Measurements from ENCODE around the gene TMEM212.
A peak's percentile ranks its signal among the peaks of the same experiment; 100 is the strongest.

TMEM212 gene

GRCh38 chr3:171830518-171830875, 12.7 kb upstream of the TMEM212 start:
- Histone ChIP-seq H3K9ac (ENCODE audit: low read depth, low read length, poor library complexity, severe bottlenecking) (no peak overlapping the region), H3K27me3 (ENCODE audit: insufficient read depth, low read length, poor library complexity, severe bottlenecking) (no peaks in the 10 kb centered on the region), H2AFZ (ENCODE audit: low read length) (0 out of 2 replicates have a peak overlapping the region, but pooled peaks have one; percentile 57), H3K36me3 (ENCODE audit: insufficient read depth, low read length) (no peaks in the 10 kb centered on the region), H3K79me2 (ENCODE audit: insufficient read depth, low read length) (no peaks in the 10 kb centered on the region), H3K4me2 (ENCODE audit: low read depth, low read length, poor library complexity, severe bottlenecking) (no peak overlapping the region), H3K4me1 (ENCODE audit: insufficient read depth, low read length, poor library complexity, severe bottlenecking) (peaks cover 5% of the 10 kb centered on the region), H3F3A (ENCODE audit: low read depth) (no peaks in the 10 kb centered on the region), H4K20me1 (ENCODE audit: insufficient read depth, low read length, poor library complexity, severe bottlenecking) (no peaks in the 10 kb centered on the region), H3K9me2 (replicated peaks; ENCODE audit: low read depth, low read length) (no peaks in the 10 kb centered on the region), H3K9me3 (ENCODE audit: insufficient read depth, low read depth, low read length) (no peaks in the 10 kb centered on the region), H3K4me3 (ENCODE audit: low read length, poor library complexity, severe bottlenecking) (no peak overlapping the region)
- no peak for TF ChIP-seq EZH2phosphoT487 (IDR thresholded peaks at IDR 0.05; ENCODE audit: borderline replicate concordance)
- TF ChIP-seq, protein P1, sequence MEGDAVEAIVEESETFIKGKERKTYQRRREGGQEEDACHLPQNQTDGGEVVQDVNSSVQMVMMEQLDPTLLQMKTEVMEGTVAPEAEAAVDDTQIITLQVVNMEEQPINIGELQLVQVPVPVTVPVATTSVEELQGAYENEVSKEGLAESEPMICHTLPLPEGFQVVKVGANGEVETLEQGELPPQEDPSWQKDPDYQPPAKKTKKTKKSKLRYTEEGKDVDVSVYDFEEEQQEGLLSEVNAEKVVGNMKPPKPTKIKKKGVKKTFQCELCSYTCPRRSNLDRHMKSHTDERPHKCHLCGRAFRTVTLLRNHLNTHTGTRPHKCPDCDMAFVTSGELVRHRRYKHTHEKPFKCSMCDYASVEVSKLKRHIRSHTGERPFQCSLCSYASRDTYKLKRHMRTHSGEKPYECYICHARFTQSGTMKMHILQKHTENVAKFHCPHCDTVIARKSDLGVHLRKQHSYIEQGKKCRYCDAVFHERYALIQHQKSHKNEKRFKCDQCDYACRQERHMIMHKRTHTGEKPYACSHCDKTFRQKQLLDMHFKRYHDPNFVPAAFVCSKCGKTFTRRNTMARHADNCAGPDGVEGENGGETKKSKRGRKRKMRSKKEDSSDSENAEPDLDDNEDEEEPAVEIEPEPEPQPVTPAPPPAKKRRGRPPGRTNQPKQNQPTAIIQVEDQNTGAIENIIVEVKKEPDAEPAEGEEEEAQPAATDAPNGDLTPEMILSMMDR (conservative IDR thresholded peaks at IDR 0.05; ENCODE audit: low read length): no peak

DNA sequence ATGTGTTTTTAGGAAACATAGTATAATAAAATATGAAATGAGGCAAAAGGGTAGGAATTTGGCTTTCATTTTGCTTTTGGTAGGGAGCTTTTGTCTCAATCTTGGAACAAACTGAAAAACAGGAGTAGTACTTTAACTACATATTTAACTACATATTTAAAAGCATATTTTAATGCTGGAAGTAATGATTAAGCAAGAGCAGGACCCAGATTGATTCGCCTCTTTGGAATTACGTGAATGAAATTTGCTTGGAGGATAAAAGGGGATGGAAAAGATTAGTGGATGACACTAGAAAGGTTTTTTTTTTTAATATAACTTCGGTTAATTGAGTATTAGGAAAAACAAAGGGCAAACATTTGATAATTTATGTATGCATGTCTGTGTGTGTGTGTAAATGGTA, 11.2 kb upstream of the TMEM212 start:
- Histone ChIP-seq H3K4me3 (ENCODE audit: low read length, poor library complexity, severe bottlenecking) (no peak overlapping the region), H3K9me2 (replicated peaks; ENCODE audit: low read depth, low read length) (no peaks in the 10 kb centered on the region), H3K36me3 (ENCODE audit: insufficient read depth, low read length) (no peaks in the 10 kb centered on the region), H3K4me1 (ENCODE audit: insufficient read depth, low read length, poor library complexity, severe bottlenecking) (peaks cover 5% of the 10 kb centered on the region), H3K9me3 (ENCODE audit: insufficient read depth, low read depth, low read length) (no peaks in the 10 kb centered on the region), H3K27me3 (ENCODE audit: insufficient read depth, low read length, poor library complexity, severe bottlenecking) (no peaks in the 10 kb centered on the region), H4K20me1 (ENCODE audit: insufficient read depth, low read length, poor library complexity, severe bottlenecking) (no peaks in the 10 kb centered on the region), H3K79me2 (ENCODE audit: insufficient read depth, low read length) (no peaks in the 10 kb centered on the region), H3F3A (ENCODE audit: low read depth) (no peaks in the 10 kb centered on the region), H3K9ac (ENCODE audit: low read depth, low read length, poor library complexity, severe bottlenecking) (no peak overlapping the region), H3K4me2 (ENCODE audit: low read depth, low read length, poor library complexity, severe bottlenecking) (no peak overlapping the region), H2AFZ (ENCODE audit: low read length) (no peak overlapping the region)
- TF ChIP-seq, protein P1 (conservative IDR thresholded peaks at IDR 0.05; ENCODE audit: low read length): no peak
- TF ChIP-seq EZH2phosphoT487 (IDR thresholded peaks at IDR 0.05; ENCODE audit: borderline replicate concordance): no peak

DNA sequence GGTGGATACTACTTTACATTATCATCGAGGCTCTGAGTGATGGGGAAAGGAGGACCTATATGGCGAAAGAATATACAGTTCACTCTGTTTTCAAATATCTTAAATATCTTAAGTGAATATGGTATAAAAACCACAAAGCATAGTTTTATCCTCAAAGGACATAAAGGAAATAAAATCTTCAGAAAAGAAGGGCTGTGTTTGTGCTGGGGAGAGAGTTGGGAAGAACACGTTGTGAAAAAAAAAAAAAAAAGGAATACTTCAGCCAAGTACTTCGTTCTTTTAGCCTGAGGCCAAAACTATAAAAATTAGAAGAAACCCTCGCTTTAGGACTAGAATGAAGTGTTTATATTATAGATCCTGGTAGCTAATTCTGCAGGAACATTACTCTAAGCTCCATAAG, 10.2 kb upstream of the TMEM212 start:
- peaks cover 5% of the 10 kb centered on the region for H3K4me1 ChIP-seq (ENCODE audit: insufficient read depth, low read length, poor library complexity, severe bottlenecking)
- H3K27me3 ChIP-seq (ENCODE audit: insufficient read depth, low read length, poor library complexity, severe bottlenecking): no peaks in the 10 kb centered on the region
- no peak overlapping the region for H3K9ac ChIP-seq (ENCODE audit: low read depth, low read length, poor library complexity, severe bottlenecking)
- no peaks in the 10 kb centered on the region for H4K20me1 ChIP-seq (ENCODE audit: insufficient read depth, low read length, poor library complexity, severe bottlenecking)
- H3K4me2 ChIP-seq (ENCODE audit: low read depth, low read length, poor library complexity, severe bottlenecking): no peak overlapping the region
- H3K79me2 ChIP-seq (ENCODE audit: insufficient read depth, low read length): no peaks in the 10 kb centered on the region
- H3F3A ChIP-seq (ENCODE audit: low read depth): no peaks in the 10 kb centered on the region
- no peaks in the 10 kb centered on the region for H3K9me3 ChIP-seq (ENCODE audit: insufficient read depth, low read depth, low read length)
- H3K36me3 ChIP-seq (ENCODE audit: insufficient read depth, low read length): no peaks in the 10 kb centered on the region
- TF ChIP-seq EZH2phosphoT487 (IDR thresholded peaks at IDR 0.05; ENCODE audit: borderline replicate concordance): no peak
- TF ChIP-seq, protein P1 (conservative IDR thresholded peaks at IDR 0.05; ENCODE audit: low read length): no peak
- no peak overlapping the region for H2AFZ ChIP-seq (ENCODE audit: low read length)
- H3K9me2 ChIP-seq (replicated peaks; ENCODE audit: low read depth, low read length): no peaks in the 10 kb centered on the region
- no peak overlapping the region for H3K4me3 ChIP-seq (ENCODE audit: low read length, poor library complexity, severe bottlenecking)
